ENCODE results near the gene NOS3. TPM values are rescaled to one million over a fixed set of nuclear protein-coding genes. Genes with fewer than 3 reads are reported as not detected.

Gene NOS3
- total RNA-seq, 2 donors from 2014 or later = 6.1 to 10.4 TPM

DNA sequence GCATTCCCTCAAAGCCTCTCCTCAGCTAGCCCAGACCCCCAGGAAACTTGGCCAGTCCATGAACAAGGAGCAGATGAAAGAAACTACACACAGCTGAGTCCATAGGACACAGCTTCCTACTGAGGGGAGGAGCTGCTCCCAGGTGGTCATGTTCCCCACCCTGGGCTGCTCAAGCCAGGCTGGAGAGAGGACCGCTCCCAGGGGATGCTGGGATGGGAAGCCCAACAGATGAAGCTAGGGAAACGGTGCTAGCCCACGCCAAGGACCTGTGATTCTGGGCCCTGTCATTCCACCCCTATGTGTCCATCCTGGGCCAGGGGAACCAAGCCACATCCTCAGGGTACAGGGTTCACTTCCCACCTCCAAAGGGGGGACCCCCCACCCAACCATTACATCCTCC is 31.7 kb upstream of the NOS3 start:
- WGBS = 86% methylated on average over 3 of the region's 3 CpGs
- H3K27ac ChIP-seq = no peak overlapping the region
- DNase-seq (ENCODE audit: low spot score) = no peak
- no peaks in the 10 kb centered on the region for H3K4me1 ChIP-seq (replicated peaks)
- H3K4me3 ChIP-seq = no peak overlapping the region
- intact Hi-C loops (cut with DNase I) = loop anchor here (5.0 kb wide), 1 partner anchor 57 kb away; no protein-coding TSS in a partner anchor
- H3K9me3 ChIP-seq = no peaks in the 10 kb centered on the region
- no peaks in the 10 kb centered on the region for H3K27me3 ChIP-seq (replicated peaks; ENCODE audit: insufficient read depth)
- TF ChIP-seq POLR2A (IDR thresholded peaks at IDR 0.05) (no peak), CTCF (IDR thresholded peaks at IDR 0.05) (no peak), POLR2AphosphoS5 (IDR thresholded peaks at IDR 0.05) (no peak)
- H3K36me3 ChIP-seq = no peaks in the 10 kb centered on the region

DNA sequence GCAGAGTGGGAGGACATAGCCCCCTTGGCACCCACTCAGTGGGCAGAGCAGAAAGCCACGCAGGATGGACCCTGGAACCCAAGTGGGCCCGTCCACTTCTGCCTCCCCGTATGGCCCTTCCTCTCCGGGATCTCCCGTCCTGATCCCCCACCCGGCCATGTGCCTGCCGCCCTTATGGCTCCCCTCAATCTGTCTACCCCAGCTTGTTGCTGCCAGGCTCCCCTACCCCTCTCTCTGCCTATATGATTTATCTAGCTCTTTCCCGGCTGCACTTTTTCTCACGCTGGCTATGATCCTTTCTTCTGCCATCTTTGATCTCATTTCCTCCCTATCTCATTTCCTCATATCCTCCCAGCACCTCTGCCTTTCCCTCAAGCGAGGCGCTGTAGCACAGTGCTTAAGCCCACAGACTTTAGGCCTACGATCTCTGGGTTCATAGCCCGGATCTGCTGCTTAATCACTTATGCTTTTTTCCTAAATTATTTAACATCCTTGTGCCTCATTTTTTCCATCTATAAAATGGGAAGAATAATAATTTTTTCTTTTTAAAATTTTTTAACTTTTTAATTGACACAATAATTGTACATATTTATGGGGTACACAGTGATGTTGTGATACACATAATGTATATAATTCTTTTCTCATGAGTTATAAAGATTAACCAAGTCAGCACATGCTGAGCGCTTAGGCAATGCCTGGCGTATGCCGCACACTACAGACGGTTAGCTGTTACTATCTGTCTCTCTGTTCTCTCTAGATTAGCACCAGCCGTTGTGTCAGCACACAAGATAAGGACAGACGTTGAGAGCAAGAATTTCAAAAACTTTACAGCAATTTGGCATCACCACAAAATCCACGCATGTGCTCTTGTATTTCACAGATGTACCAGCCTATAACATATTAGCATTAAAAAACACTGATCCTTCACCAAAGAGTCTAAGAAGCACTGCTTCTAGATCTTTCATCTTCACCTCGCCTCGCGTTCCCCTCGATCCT is 30.8 kb upstream of the NOS3 start:
- Histone ChIP-seq H3K4me1 (replicated peaks) (no peaks in the 10 kb centered on the region), H3K9me3 (no peaks in the 10 kb centered on the region), H3K4me3 (no peak overlapping the region), H3K36me3 (no peaks in the 10 kb centered on the region), H3K27me3 (replicated peaks; ENCODE audit: insufficient read depth) (no peaks in the 10 kb centered on the region), H3K27ac (no peak overlapping the region)
- 79% methylated on average over 24 of the region's 24 CpGs for WGBS
- intact Hi-C loops (cut with DNase I) = loop anchor here (5.0 to 10.0 kb wide), 2 partner anchors 58 to 125 kb away; partner anchors contain the start of genes AGAP3, FASTK and TMUB1
- no peak for TF ChIP-seq POLR2A (IDR thresholded peaks at IDR 0.05)
- no peak for TF ChIP-seq POLR2AphosphoS5 (IDR thresholded peaks at IDR 0.05)
- TF ChIP-seq CTCF (IDR thresholded peaks at IDR 0.05) = no peak
- DNase-seq (ENCODE audit: low spot score) = no peak

- Histone ChIP-seq H3K9me3 (no peaks in the 10 kb centered on the region), H3K27ac (peak overlapping the region; percentile 57 to 60), H3K4me1 (replicated peaks) (no peaks in the 10 kb centered on the region), H3K27me3 (replicated peaks; ENCODE audit: insufficient read depth) (no peaks in the 10 kb centered on the region), H3K4me3 (no peak overlapping the region), H3K36me3 (no peaks in the 10 kb centered on the region)
- TF ChIP-seq CTCF (IDR thresholded peaks at IDR 0.05) (no peak), POLR2AphosphoS5 (IDR thresholded peaks at IDR 0.05) (no peak), POLR2A (IDR thresholded peaks at IDR 0.05) (no peak)
- no peak for DNase-seq (ENCODE audit: low spot score)
- 80% methylated on average over 17 of the region's 17 CpGs for WGBS
- intact Hi-C loops (cut with DNase I) = loop anchor here (2.0 to 10.0 kb wide), 2 partner anchors 23 to 123 kb away; partner anchors contain the start of genes AGAP3, FASTK and TMUB1
These were observed 29.1 kb upstream of the NOS3 start for GRCh38 chr7:150961510-150962289.

GRCh38 chr7:150962290-150962552 is 28.6 kb upstream of the NOS3 start:
- DNase-seq (ENCODE audit: low spot score) = no peak
- Histone ChIP-seq H3K9me3 (no peaks in the 10 kb centered on the region), H3K4me1 (replicated peaks) (no peaks in the 10 kb centered on the region), H3K4me3 (no peak overlapping the region), H3K27me3 (replicated peaks; ENCODE audit: insufficient read depth) (no peaks in the 10 kb centered on the region), H3K27ac (peak overlapping the region; percentile 57 to 60), H3K36me3 (no peaks in the 10 kb centered on the region)
- no peak for TF ChIP-seq CTCF (IDR thresholded peaks at IDR 0.05)
- no peak for TF ChIP-seq POLR2A (IDR thresholded peaks at IDR 0.05)
- TF ChIP-seq POLR2AphosphoS5 (IDR thresholded peaks at IDR 0.05) = no peak
- 54% methylated on average over 2 of the region's 2 CpGs for WGBS
- intact Hi-C loops (cut with DNase I) = loop anchor here (2.0 to 10.0 kb wide), 2 partner anchors 23 to 123 kb away; partner anchors contain the start of genes AGAP3, FASTK and TMUB1

Measured in prostate gland (tissue), 2 donors.